GM12878 (cell line): ENCODE results near the gene PTCH2. TPM values are rescaled to one million over a fixed set of nuclear protein-coding genes. Genes with fewer than 3 reads are reported as not detected.

Source experiments
- ATAC-seq: fragments of 200-7000 bp; cut with Tn5 transposase; 3 replicates; pipeline ENCODE4 v1.9.1; 2020; ENCODE audit warnings: mild to moderate bottlenecking, moderate library complexity
- BruUV-seq: library from RNA; stranded (reverse); fragments of 400-500 nt; replicated peaks from 2 replicates; lab custom pipeline; 2021; lab: Mats Ljungman, UMichigan
- CTCF ChIA-PET: fragments of 300-600 bp; sonication (Branson Sonifier 250); formaldehyde crosslinking; extraction: SDS; loops from one replicate; lab custom pipeline; 2021; ENCODE audit warnings: inconsistent platforms; lab: Yijun Ruan, JAX
- POLR2A ChIA-PET: fragments of 350-600 bp; formaldehyde crosslinking; extraction: SDS; loops from one replicate; lab custom pipeline; 2021; ENCODE audit warnings: inconsistent platforms; lab: Charles Lee
- RAD21 ChIA-PET: fragments of 300-600 bp; sonication (Branson Sonifier 250); formaldehyde crosslinking; loops from one replicate; lab custom pipeline; 2023; ENCODE audit warnings: antibody characterized with exemption; ENCODE audit not compliant: unreplicated experiment; lab: Charles Lee
- SMC1A ChIA-PET: fragments of 300-600 bp; sonication (Branson Sonifier 250); formaldehyde crosslinking; loops from one replicate; lab custom pipeline; 2023; ENCODE audit not compliant: unreplicated experiment, uncharacterized antibody; lab: Charles Lee
- DNase-seq: peaks from one replicate; pipeline ENCODE4 v3.0.0-alpha.2; 2011; ENCODE audit warnings: low read depth, low spot score
- FAIRE-seq: peaks from 3 replicates; lab custom pipeline; 2011; peaks lifted over from hg19 to GRCh38; lab: Jason Lieb, UNC
- H2AFZ ChIP-seq: 2 replicates; pipeline ENCODE4 v1.6.0; 2011; ENCODE audit warnings: low read depth, low read length, control low read depth; ENCODE audit not compliant: control insufficient read depth
- H3K27ac ChIP-seq: 2 replicates; pipeline ENCODE4 v1.5.1; 2011; ENCODE audit warnings: control low read depth; ENCODE audit not compliant: control insufficient read depth, insufficient read depth
- H3K27me3 ChIP-seq, 2 experiments: replicated peaks in 1 of 2; 2 replicates each; pipeline versions ENCODE4 v1.6.0 to v1.6.1; 2011; ENCODE audit warnings: low read length in 1 of 2; ENCODE audit not compliant: control insufficient read depth in 2 of 2, insufficient read depth in 2 of 2
- H3K36me3 ChIP-seq, 2 experiments: 2 replicates each; pipeline ENCODE4 v1.5.1; 2011; ENCODE audit warnings: low read length in 1 of 2; ENCODE audit not compliant: control insufficient read depth in 2 of 2, insufficient read depth in 2 of 2
- H3K4me1 ChIP-seq: 2 replicates; pipeline ENCODE4 v1.6.1; 2011; ENCODE audit warnings: mild to moderate bottlenecking, low read length, moderate library complexity, mixed read lengths; ENCODE audit not compliant: control insufficient read depth, insufficient read depth
- H3K4me2 ChIP-seq: 2 replicates; pipeline ENCODE4 v1.6.0; 2011; ENCODE audit warnings: control low read depth; ENCODE audit not compliant: control insufficient read depth, insufficient read depth
- H3K4me3 ChIP-seq: fragments of 200-600 bp; sonication (generic); 2 replicates; pipeline ENCODE4 v1.5.1; 2016
- H3K79me2 ChIP-seq: 2 replicates; pipeline ENCODE4 v1.6.0; 2011; ENCODE audit warnings: low read length; ENCODE audit not compliant: control insufficient read depth, insufficient read depth
- H3K9ac ChIP-seq: 2 replicates; pipeline ENCODE4 v1.8.0; 2011; ENCODE audit warnings: low read length, control low read depth, mixed read lengths; ENCODE audit not compliant: control insufficient read depth, insufficient read depth
- H3K9me3 ChIP-seq: replicated peaks from 3 replicates; pipeline ENCODE4 v1.5.1; 2011; ENCODE audit warnings: mild to moderate bottlenecking, low read length; ENCODE audit not compliant: control insufficient read depth, insufficient read depth
- H4K20me1 ChIP-seq: 2 replicates; pipeline ENCODE4 v1.6.0; 2011; ENCODE audit not compliant: control insufficient read depth, insufficient read depth
- E2F8 ChIP-seq: fragments of 450-650 bp; IDR thresholded peaks from 2 replicates; pipeline ENCODE4 v1.6.1; 2018; ENCODE audit warnings: mild to moderate bottlenecking, low read depth, moderate library complexity; ENCODE audit not compliant: partially characterized antibody
- HDAC6 ChIP-seq: fragments of 200-600 bp; sonication (generic); IDR thresholded peaks from one replicate; pipeline ENCODE4 v1.8.0; 2017; ENCODE audit warnings: antibody characterized with exemption; ENCODE audit not compliant: unreplicated experiment
- KLF5 ChIP-seq: fragments of 450-650 bp; IDR thresholded peaks from 2 replicates; pipeline ENCODE4 v1.6.1; 2014; ENCODE audit warnings: mild to moderate bottlenecking; ENCODE audit not compliant: partially characterized antibody
- MLLT1 ChIP-seq: fragments of 450-650 bp; IDR thresholded peaks from 2 replicates; pipeline ENCODE4 v1.6.1; 2016; ENCODE audit warnings: mild to moderate bottlenecking
- MTA3 ChIP-seq: IDR thresholded peaks from 2 replicates; pipeline ENCODE4 v1.6.1; 2012; ENCODE audit warnings: low read length, inconsistent platforms, borderline replicate concordance
- RELB ChIP-seq: fragments of 450-650 bp; IDR thresholded peaks from 2 replicates; pipeline ENCODE4 v1.6.1; 2017; ENCODE audit warnings: low read depth, mild to moderate bottlenecking, moderate library complexity
- STAT3 ChIP-seq: IDR thresholded peaks from 2 replicates; pipeline ENCODE4 v1.6.1; 2011; ENCODE audit warnings: low read depth, low read length, improper control_type of control experiment
- TCF3 ChIP-seq: IDR thresholded peaks from 2 replicates; pipeline ENCODE4 v1.6.1; 2012; ENCODE audit warnings: low read depth, mild to moderate bottlenecking, low read length, borderline replicate concordance; ENCODE audit not compliant: insufficient read depth
- WGBS: methylation state at CpG from one replicate; pipeline ENCODE4 v1.1.6; 2016; ENCODE audit warnings: low lambda C conversion rate; ENCODE audit not compliant: insufficient replicate concordance, insufficient coverage; ENCODE audit errors: missing lambda C conversion rate; 5-methylcytosine and 5-hydroxymethylcytosine counted together
- in situ Hi-C: fragments of 300-500 bp; cut with MboI; formaldehyde crosslinking; loops from 9 replicates; pipeline ENCODE4 v1.14.3; 2018; ENCODE audit warnings: mixed read lengths
- intact Hi-C: fragments of 100-400 bp; cut with micrococcal nuclease; formaldehyde crosslinking; loops from one replicate; pipeline ENCODE4 v1.14.2; 2022; ENCODE audit not compliant: unreplicated experiment
- polyA plus RNA-seq, 11 experiments: library from polyadenylated mRNA; depleted of rRNA in 4 of 11; unstranded in 6 of 11; stranded (reverse) in 5 of 11; fragments of >200 nt; fragmentation: Nextera tagmentation in 4 of 11; fragmentation: Illumina TruSeq in 1 of 11; extraction: Ambion mirVana in 4 of 11; extraction: Trizol in 1 of 11; gene quantifications; 1 replicate in 1 of 11; 2 replicates in 10 of 11; pipeline versions ENCODE4 v1.2.1 to v1.2.3, GENCODE V29; 2011 to 2016; ENCODE audit warnings: inconsistent platforms in 2 of 11, missing spikeins in 2 of 11, low read depth in 1 of 11
- total RNA-seq, 4 experiments: library from RNA; depleted of rRNA in 3 of 4; stranded (reverse); fragments of >200 nt in 3 of 4; fragmentation: Illumina TruSeq in 1 of 4; extraction: Trizol in 1 of 4; gene quantifications; 2 replicates each; pipeline versions ENCODE4 v1.2.1 to v1.2.3, GENCODE V29; 2013 to 2021

Gene PTCH2
- total and polyA plus RNA-seq, 10 of the 15 experiments (the other 5 are each of a cell fraction or from before 2014, with no cell fraction given): 0.03 to 8.4 (median 0.10) TPM

- DNase-seq: no peak
- ChIA-PET POLR2A (interaction anchor here (0.5 kb wide), 1 partner anchor 18 kb away, joined by 3 read pairs; no protein-coding TSS in a partner anchor), CTCF (interaction anchor here (0.7 to 1.4 kb wide), 4 partner anchors 13 to 661 kb away, joined by 3 to 6 read pairs (median 4); partner anchors contain the start of gene PLK3), SMC1A (interaction anchor here (2.3 to 3.0 kb wide), 2 partner anchors 11 to 13 kb away, joined by 6 to 9 read pairs; no protein-coding TSS in a partner anchor), RAD21 (interaction anchor here (1.0 to 1.1 kb wide), 2 partner anchors 23 to 472 kb away, joined by 3 read pairs; partner anchors contain the start of gene BTBD19)
- BruUV-seq: no TSS peak
- WGBS: 50% methylated on average over 13 of the region's 13 CpGs
- no peak overlapping the region for H3K27ac ChIP-seq
- H3K9me3 ChIP-seq: no peaks in the 10 kb centered on the region
- no peaks in the 10 kb centered on the region for H3K36me3 ChIP-seq
- no peaks in the 10 kb centered on the region for H3K79me2 ChIP-seq
- H3K4me1 ChIP-seq: no peaks in the 10 kb centered on the region
- in situ Hi-C loops: loop anchor here (5.0 kb wide), 1 partner anchor 470 kb away; no protein-coding TSS in a partner anchor
- no peak overlapping the region for H2AFZ ChIP-seq
- TF ChIP-seq E2F8 (no peak), TCF3 (no peak), RELB (no peak), MTA3 (no peak), STAT3 (no peak), KLF5 (no peak), HDAC6 (no peak), MLLT1 (no peak)
- intact Hi-C loops: loop anchor here (10.0 kb wide), 1 partner anchor 153 kb away; the partner anchor contains the start of gene EIF2B3
- H3K9ac ChIP-seq: no peak overlapping the region
- no peak overlapping the region for H3K4me3 ChIP-seq
- no peaks in the 10 kb centered on the region for H3K27me3 ChIP-seq
- no peak overlapping the region for H3K4me2 ChIP-seq
- no peak for FAIRE-seq
- ATAC-seq: no peak
- H4K20me1 ChIP-seq: no peaks in the 10 kb centered on the region
Observed at GRCh38 chr1:44832056-44832705, 10.9 kb downstream of the PTCH2 start.
